IMR-90 (cell line): Measurements from ENCODE around the gene VIPR1. TPM values are rescaled to one million over a fixed set of nuclear protein-coding genes. Genes with fewer than 3 reads are reported as not detected.

Experiments used
- ATAC-seq: fragments of 200-7000 bp; cut with Tn5 transposase; 2 replicates; pipeline ENCODE4 v1.9.1; 2020; ENCODE audit warnings: low read depth, mild to moderate bottlenecking, moderate library complexity
- BruUV-seq: library from RNA; stranded (reverse); fragments of 400-500 nt; replicated peaks from 2 replicates; lab custom pipeline; 2021; lab: Mats Ljungman, UMichigan
- CTCF ChIA-PET: fragments of 300-600 bp; formaldehyde crosslinking; extraction: SDS; loops from one replicate; lab custom pipeline; 2021; ENCODE audit warnings: antibody characterized with exemption; lab: Yijun Ruan, JAX
- POLR2A ChIA-PET: fragments of 300-600 bp; sonication (Branson Sonifier 250); formaldehyde crosslinking; loops from one replicate; lab custom pipeline; 2022; ENCODE audit warnings: antibody characterized with exemption; ENCODE audit not compliant: unreplicated experiment; lab: Charles Lee
- DNase-seq: peaks from one replicate; pipeline ENCODE4 v3.0.0; 2013
- H2AFZ ChIP-seq: replicated peaks from 2 replicates; pipeline ENCODE3; 2013; ENCODE audit warnings: low read length, mild to moderate bottlenecking; ENCODE audit not compliant: poor library complexity
- H2AK5ac ChIP-seq: 2 replicates; pipeline ENCODE4 v1.6.1; 2013; ENCODE audit warnings: low read depth, low read length, inconsistent platforms
- H2AK9ac ChIP-seq: replicated peaks from 2 replicates; pipeline ENCODE3; 2013; ENCODE audit warnings: mild to moderate bottlenecking, low read depth, low read length, moderate library complexity; ENCODE audit not compliant: poor library complexity
- H2BK120ac ChIP-seq: 2 replicates; pipeline ENCODE4 v1.6.1; 2013; ENCODE audit warnings: low read depth, low read length, inconsistent platforms
- H2BK15ac ChIP-seq: 3 replicates; pipeline ENCODE4 v1.6.1; 2013; ENCODE audit warnings: low read depth, low read length, inconsistent platforms
- H2BK20ac ChIP-seq: 2 replicates; pipeline ENCODE4 v1.6.1; 2013; ENCODE audit warnings: low read depth, mild to moderate bottlenecking, inconsistent platforms, low read length, moderate library complexity
- H2BK5ac ChIP-seq: 2 replicates; pipeline ENCODE4 v1.6.1; 2013; ENCODE audit warnings: mild to moderate bottlenecking, low read depth, low read length, inconsistent platforms; ENCODE audit not compliant: poor library complexity, severe bottlenecking
- H3K14ac ChIP-seq: replicated peaks from 2 replicates; pipeline ENCODE4 v1.6.1; 2013; ENCODE audit warnings: low read depth, low read length, inconsistent platforms
- H3K18ac ChIP-seq: 2 replicates; pipeline ENCODE4 v1.6.1; 2013; ENCODE audit warnings: low read depth, low read length, control low read depth
- H3K23ac ChIP-seq: 2 replicates; pipeline ENCODE4 v1.6.1; 2013; ENCODE audit warnings: low read depth, low read length, inconsistent platforms
- H3K27ac ChIP-seq: 2 replicates; pipeline ENCODE4 v1.5.1; 2013; ENCODE audit warnings: mild to moderate bottlenecking, control low read depth, low read length; ENCODE audit not compliant: insufficient read depth
- H3K27me3 ChIP-seq: 2 replicates; pipeline ENCODE4 v1.6.1; 2013; ENCODE audit warnings: low read length; ENCODE audit not compliant: control insufficient read depth, insufficient read depth
- H3K36me3 ChIP-seq: 2 replicates; pipeline ENCODE4 v1.6.1; 2013; ENCODE audit warnings: low read length, mixed read lengths; ENCODE audit not compliant: control insufficient read depth, insufficient read depth
- H3K4ac ChIP-seq: 2 replicates; pipeline ENCODE4 v1.6.1; 2013; ENCODE audit warnings: low read depth, low read length, inconsistent platforms
- H3K4me1 ChIP-seq: 2 replicates; pipeline ENCODE4 v1.6.1; 2013; ENCODE audit warnings: low read length, mixed read lengths; ENCODE audit not compliant: control insufficient read depth, insufficient read depth
- H3K4me2 ChIP-seq: 2 replicates; pipeline ENCODE4 v1.6.1; 2013; ENCODE audit warnings: low read depth, mild to moderate bottlenecking, control low read depth, low read length, moderate library complexity
- H3K4me3 ChIP-seq: 2 replicates; pipeline ENCODE4 v1.5.1; 2013; ENCODE audit warnings: low read depth, mild to moderate bottlenecking, control low read depth, low read length, moderate library complexity; ENCODE audit not compliant: insufficient read depth
- H3K56ac ChIP-seq: 2 replicates; pipeline ENCODE4 v1.6.1; 2013; ENCODE audit warnings: low read length, inconsistent platforms; ENCODE audit not compliant: insufficient read depth; ENCODE audit errors: extremely low read depth
- H3K79me1 ChIP-seq, 2 experiments: 2 replicates each; pipeline ENCODE4 v1.6.1; 2013; ENCODE audit warnings: low read length in 2 of 2, inconsistent platforms in 1 of 2, low read depth in 1 of 2
- H3K9ac ChIP-seq: 2 replicates; pipeline ENCODE4 v1.6.1; 2013; ENCODE audit warnings: low read depth, low read length, control low read depth
- H3K9me1 ChIP-seq: 2 replicates; pipeline ENCODE4 v1.6.1; 2013; ENCODE audit warnings: low read length, inconsistent platforms; ENCODE audit not compliant: insufficient read depth
- H3K9me3 ChIP-seq: 2 replicates; pipeline ENCODE4 v1.6.1; 2013; ENCODE audit warnings: low read length; ENCODE audit not compliant: control insufficient read depth, insufficient read depth
- H4K20me1 ChIP-seq: 2 replicates; pipeline ENCODE4 v1.6.1; 2013; ENCODE audit warnings: low read length, inconsistent platforms; ENCODE audit not compliant: insufficient read depth
- H4K5ac ChIP-seq: 2 replicates; pipeline ENCODE4 v1.6.1; 2013; ENCODE audit warnings: mild to moderate bottlenecking, low read depth, low read length, control low read depth
- H4K8ac ChIP-seq, 2 experiments: 2 replicates each; pipeline ENCODE4 v1.6.1; 2013; ENCODE audit warnings: low read depth in 2 of 2, low read length in 2 of 2, control low read depth in 1 of 2, inconsistent platforms in 1 of 2
- H4K91ac ChIP-seq: 2 replicates; pipeline ENCODE4 v1.6.1; 2013; ENCODE audit warnings: low read depth, low read length, inconsistent platforms; ENCODE audit not compliant: insufficient read depth
- CHD1 ChIP-seq: IDR thresholded peaks from 2 replicates; pipeline ENCODE4 v1.6.1; 2012; ENCODE audit warnings: low read depth, low read length, improper control_type of control experiment
- ELK1 ChIP-seq: fragments of 150-350 bp; IDR thresholded peaks from 2 replicates; pipeline ENCODE4 v1.6.1; 2016; ENCODE audit warnings: low read depth, mild to moderate bottlenecking, low read length, moderate library complexity, borderline replicate concordance
- FOS ChIP-seq: fragments of 150-350 bp; IDR thresholded peaks from 2 replicates; pipeline ENCODE4 v1.6.1; 2016; ENCODE audit warnings: low read depth, low read length
- MAFK ChIP-seq: IDR thresholded peaks from 2 replicates; pipeline ENCODE4 v1.6.1; 2012; ENCODE audit warnings: low read depth, low read length, improper control_type of control experiment
- MAZ ChIP-seq: IDR thresholded peaks from 2 replicates; pipeline ENCODE4 v1.6.1; 2012; ENCODE audit warnings: low read depth, mild to moderate bottlenecking, low read length, improper control_type of control experiment, moderate library complexity, borderline replicate concordance
- MXI1 ChIP-seq: IDR thresholded peaks from 2 replicates; pipeline ENCODE4 v1.6.1; 2012; ENCODE audit warnings: low read depth, mild to moderate bottlenecking, low read length, moderate library complexity, borderline replicate concordance
- NFE2L2 ChIP-seq: fragments of 150-350 bp; IDR thresholded peaks from 2 replicates; pipeline ENCODE4 v1.6.1; 2016; ENCODE audit warnings: low read depth, mild to moderate bottlenecking, low read length
- POLR2A ChIP-seq: IDR thresholded peaks from 2 replicates; pipeline ENCODE4 v1.6.1; 2012; ENCODE audit warnings: mild to moderate bottlenecking, low read depth, low read length
- RFX5 ChIP-seq: IDR thresholded peaks from 2 replicates; pipeline ENCODE4 v1.8.0; 2012; ENCODE audit warnings: low read depth, mild to moderate bottlenecking, low read length, moderate library complexity
- SMC3 ChIP-seq: fragments of 150-350 bp; IDR thresholded peaks from 2 replicates; pipeline ENCODE4 v1.6.1; 2016; ENCODE audit warnings: low read depth, mild to moderate bottlenecking, antibody characterized with exemption, low read length, moderate library complexity
- dilution Hi-C: fragments of 300-500 bp; cut with HindIII; formaldehyde crosslinking; loops from one replicate; pipeline ENCODE4 v1.14.3; 2018; ENCODE audit warnings: low sequenced_read_pairs; ENCODE audit not compliant: unreplicated experiment
- in situ Hi-C: fragments of 300-500 bp; cut with MboI; formaldehyde crosslinking; loops from 3 replicates; pipeline ENCODE4 v1.14.3; 2019; ENCODE audit warnings: low sequenced_read_pairs, inconsistent platforms, mixed read lengths
- intact Hi-C: fragments of 100-400 bp; cut with micrococcal nuclease; formaldehyde crosslinking; loops from 2 replicates; pipeline ENCODE4 v1.10.0; 2022
- polyA plus RNA-seq, 3 experiments: library from polyadenylated mRNA; depleted of rRNA; stranded (reverse); fragments of >200 nt; gene quantifications; 2 replicates each; pipeline ENCODE4 v1.2.3, GENCODE V29; 2012; ENCODE audit warnings: low replicate concordance in 1 of 3
- total RNA-seq: library from RNA; depleted of rRNA; stranded (reverse); fragments of >200 nt; gene quantifications from 2 replicates; pipeline ENCODE4 v1.2.3, GENCODE V29; 2012
- TF ChIP-seq, protein P1 (sequence below): conservative IDR thresholded peaks from 2 replicates; pipeline ENCODE4 v1.5.1; 2012; ENCODE audit warnings: mild to moderate bottlenecking, low read depth, low read length, improper control_type of control experiment
- TF ChIP-seq, protein P2 (sequence below): fragments of 150-350 bp; IDR thresholded peaks from 2 replicates; pipeline ENCODE4 v1.6.1; 2017; ENCODE audit warnings: mild to moderate bottlenecking, antibody characterized with exemption, low read length, low read depth

VIPR1 gene
- total and polyA plus RNA-seq, 2 of the 4 experiments (the other 2 are of a cell fraction) = not detected

GRCh38 chr3:42537350-42537749 lies 34.9 kb downstream of the VIPR1 start:
- dilution Hi-C loops = no loop called here
- H2BK15ac ChIP-seq = no peak overlapping the region

More at GRCh38 chr3:42537350-42537749, 34.9 kb downstream of the VIPR1 start:
- no peaks in the 10 kb centered on the region for H4K20me1 ChIP-seq
- H3K9me1 ChIP-seq = 0 out of 2 replicates have a peak, but pooled peaks cover 4% of the 10 kb centered on the region
- no peak overlapping the region for H3K27ac ChIP-seq
- no peak overlapping the region for H3K14ac ChIP-seq
- H3K9ac ChIP-seq = no peak overlapping the region
- no peak overlapping the region for H3K56ac ChIP-seq
- no peak overlapping the region for H2AK9ac ChIP-seq
- H3K18ac ChIP-seq = no peak overlapping the region
- no peak overlapping the region for H2AFZ ChIP-seq
- no peaks in the 10 kb centered on the region for H3K9me3 ChIP-seq
- peaks cover 18% of the 10 kb centered on the region for H3K27me3 ChIP-seq
- no peaks in the 10 kb centered on the region for H3K4me1 ChIP-seq
- no peak overlapping the region for H4K91ac ChIP-seq
- H2AK5ac ChIP-seq = no peak overlapping the region
- ChIA-PET POLR2A (no interaction called here), CTCF (interaction anchor here (0.6 to 0.9 kb wide), 2 partner anchors 11 to 14 kb away, joined by 3 to 4 read pairs; no protein-coding TSS in a partner anchor)
- no peak overlapping the region for H4K8ac ChIP-seq
- intact Hi-C loops = no loop called here
- H3K4ac ChIP-seq = no peak overlapping the region
- no peak overlapping the region for H3K4me3 ChIP-seq
- no peak overlapping the region for H3K23ac ChIP-seq
- H2BK20ac ChIP-seq = no peak overlapping the region
- BruUV-seq = no TSS peak
- no peaks in the 10 kb centered on the region for H3K79me1 ChIP-seq
- TF ChIP-seq MAFK = no peak
- TF ChIP-seq CHD1 = no peak
- no peak for TF ChIP-seq ELK1
- TF ChIP-seq POLR2A = no peak
- TF ChIP-seq, protein P1, sequence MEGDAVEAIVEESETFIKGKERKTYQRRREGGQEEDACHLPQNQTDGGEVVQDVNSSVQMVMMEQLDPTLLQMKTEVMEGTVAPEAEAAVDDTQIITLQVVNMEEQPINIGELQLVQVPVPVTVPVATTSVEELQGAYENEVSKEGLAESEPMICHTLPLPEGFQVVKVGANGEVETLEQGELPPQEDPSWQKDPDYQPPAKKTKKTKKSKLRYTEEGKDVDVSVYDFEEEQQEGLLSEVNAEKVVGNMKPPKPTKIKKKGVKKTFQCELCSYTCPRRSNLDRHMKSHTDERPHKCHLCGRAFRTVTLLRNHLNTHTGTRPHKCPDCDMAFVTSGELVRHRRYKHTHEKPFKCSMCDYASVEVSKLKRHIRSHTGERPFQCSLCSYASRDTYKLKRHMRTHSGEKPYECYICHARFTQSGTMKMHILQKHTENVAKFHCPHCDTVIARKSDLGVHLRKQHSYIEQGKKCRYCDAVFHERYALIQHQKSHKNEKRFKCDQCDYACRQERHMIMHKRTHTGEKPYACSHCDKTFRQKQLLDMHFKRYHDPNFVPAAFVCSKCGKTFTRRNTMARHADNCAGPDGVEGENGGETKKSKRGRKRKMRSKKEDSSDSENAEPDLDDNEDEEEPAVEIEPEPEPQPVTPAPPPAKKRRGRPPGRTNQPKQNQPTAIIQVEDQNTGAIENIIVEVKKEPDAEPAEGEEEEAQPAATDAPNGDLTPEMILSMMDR = no peak
- TF ChIP-seq SMC3 = no peak
- no peak for TF ChIP-seq NFE2L2
- TF ChIP-seq FOS = no peak
- TF ChIP-seq, protein P2, sequence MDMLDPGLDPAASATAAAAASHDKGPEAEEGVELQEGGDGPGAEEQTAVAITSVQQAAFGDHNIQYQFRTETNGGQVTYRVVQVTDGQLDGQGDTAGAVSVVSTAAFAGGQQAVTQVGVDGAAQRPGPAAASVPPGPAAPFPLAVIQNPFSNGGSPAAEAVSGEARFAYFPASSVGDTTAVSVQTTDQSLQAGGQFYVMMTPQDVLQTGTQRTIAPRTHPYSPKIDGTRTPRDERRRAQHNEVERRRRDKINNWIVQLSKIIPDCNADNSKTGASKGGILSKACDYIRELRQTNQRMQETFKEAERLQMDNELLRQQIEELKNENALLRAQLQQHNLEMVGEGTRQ = no peak
- TF ChIP-seq RFX5 = no peak
- no peak for TF ChIP-seq MAZ
- no peak for TF ChIP-seq MXI1
- no peak overlapping the region for H3K4me2 ChIP-seq
- H3K36me3 ChIP-seq = no peaks in the 10 kb centered on the region
- ATAC-seq (no peak), DNase-seq (no peak)
- H2BK120ac ChIP-seq = no peak overlapping the region
- no peak overlapping the region for H2BK5ac ChIP-seq
- H4K5ac ChIP-seq = no peak overlapping the region
- in situ Hi-C loops = loop anchor here (10.0 kb wide), 1 partner anchor 283 kb away; no protein-coding TSS in a partner anchor
